Neural cell (in vitro differentiated cells): ENCODE data around the gene CARMIL1. TPM values are rescaled to one million over a fixed set of nuclear protein-coding genes. Genes with fewer than 3 reads are reported as not detected.

ENCODE experiments used
- H2AFZ ChIP-seq: fragments of 200-600, 300-800 bp; sonication (generic), shearing (Covaris generic); 2 replicates; pipeline ENCODE4 v1.6.0; 2014; ENCODE audit warnings: low read depth, mild to moderate bottlenecking, antibody characterized with exemption, low read length, moderate library complexity
- H3F3A ChIP-seq: fragments of 200-600 bp; shearing (Covaris generic); 2 replicates; pipeline ENCODE4 v1.6.1; 2016; ENCODE audit warnings: mild to moderate bottlenecking, moderate library complexity, mixed read lengths, antibody characterized with exemption, low read length; ENCODE audit not compliant: insufficient read depth, poor library complexity, severe bottlenecking
- H3K27ac ChIP-seq: fragments of 200-600, 300-800 bp; sonication (generic), shearing (Covaris generic); 2 replicates; pipeline ENCODE4 v1.5.1; 2014; ENCODE audit warnings: mild to moderate bottlenecking, low read length, moderate library complexity
- H3K27me3 ChIP-seq: fragments of 300-800, 200-600 bp; sonication (generic), shearing (Covaris generic); 2 replicates; pipeline ENCODE4 v1.6.0; 2014; ENCODE audit warnings: mild to moderate bottlenecking, low read depth, low read length, moderate library complexity; ENCODE audit not compliant: insufficient read depth
- H3K36me3 ChIP-seq: fragments of 300-800, 200-600 bp; sonication (generic), shearing (Covaris generic); 2 replicates; pipeline ENCODE4 v1.5.1; 2014; ENCODE audit warnings: mild to moderate bottlenecking, antibody characterized with exemption, low read length, moderate library complexity; ENCODE audit not compliant: insufficient read depth
- H3K4me2 ChIP-seq: fragments of 300-800, 200-600 bp; sonication (generic), shearing (Covaris generic); 2 replicates; pipeline ENCODE4 v1.6.0; 2014; ENCODE audit warnings: mild to moderate bottlenecking, low read length
- H3K4me3 ChIP-seq: fragments of 300-800, 200-600 bp; sonication (generic), shearing (Covaris generic); 2 replicates; pipeline ENCODE4 v1.5.1; 2014; ENCODE audit warnings: mild to moderate bottlenecking, low read length, moderate library complexity
- H3K79me2 ChIP-seq: fragments of 200-600 bp; shearing (Covaris generic); replicated peaks from 2 replicates; pipeline ENCODE4 v1.6.0; 2014; ENCODE audit warnings: mild to moderate bottlenecking, low read length, moderate library complexity; ENCODE audit not compliant: insufficient read depth
- H3K9ac ChIP-seq: fragments of 300-800, 200-600 bp; sonication (generic), shearing (Covaris generic); 2 replicates; pipeline ENCODE4 v1.6.1; 2016; ENCODE audit warnings: mild to moderate bottlenecking, low read length, mixed read lengths
- H3K9me2 ChIP-seq: fragments of 200-600 bp; shearing (Covaris generic); 2 replicates; pipeline ENCODE4 v1.6.1; 2016; ENCODE audit warnings: mild to moderate bottlenecking, low read length, mixed read lengths; ENCODE audit not compliant: insufficient read depth
- H3K9me3 ChIP-seq: fragments of 200-600, 300-800 bp; sonication (generic), shearing (Covaris generic); 2 replicates; pipeline ENCODE4 v1.6.1; 2016; ENCODE audit warnings: mild to moderate bottlenecking, mixed run types, low read length, moderate library complexity, mixed read lengths
- H4K20me1 ChIP-seq: fragments of 200-600 bp; shearing (Covaris generic); 2 replicates; pipeline ENCODE4 v1.6.1; 2016; ENCODE audit warnings: mild to moderate bottlenecking, mixed run types; ENCODE audit not compliant: insufficient read depth
- EP300 ChIP-seq: fragments of 450-650 bp; conservative IDR thresholded peaks from 2 replicates; pipeline ENCODE4 v1.6.1; 2014; ENCODE audit warnings: antibody characterized with exemption, mild to moderate bottlenecking, moderate library complexity; ENCODE audit not compliant: poor library complexity, severe bottlenecking
- EZH2 ChIP-seq: fragments of 200-600, 300-800 bp; shearing (Covaris generic), sonication (generic); IDR thresholded peaks from 2 replicates; pipeline ENCODE4 v1.6.1; 2014; ENCODE audit warnings: antibody characterized with exemption, low read length, borderline replicate concordance, mild to moderate bottlenecking; ENCODE audit not compliant: insufficient read depth, poor library complexity, severe bottlenecking
- MXI1 ChIP-seq: fragments of 450-650 bp; conservative IDR thresholded peaks from 2 replicates; pipeline ENCODE4 v1.6.1; 2014; ENCODE audit warnings: antibody characterized with exemption, mild to moderate bottlenecking; ENCODE audit not compliant: poor library complexity, severe bottlenecking
- POLR2AphosphoS5 ChIP-seq: IDR thresholded peaks from 2 replicates; pipeline ENCODE4 v1.6.1; 2012
- RAD21 ChIP-seq: fragments of 450-650 bp; conservative IDR thresholded peaks from 2 replicates; pipeline ENCODE4 v1.6.1; 2014; ENCODE audit warnings: antibody characterized with exemption, mild to moderate bottlenecking, moderate library complexity
- SMC3 ChIP-seq: fragments of 450-650 bp; conservative IDR thresholded peaks from 2 replicates; pipeline ENCODE4 v1.6.1; 2014; ENCODE audit warnings: antibody characterized with exemption, mild to moderate bottlenecking, moderate library complexity; ENCODE audit not compliant: poor library complexity
- TAF1 ChIP-seq: IDR thresholded peaks from 2 replicates; pipeline ENCODE4 v1.6.1; 2012; ENCODE audit warnings: low read depth
- polyA plus RNA-seq: library from polyadenylated mRNA; depleted of rRNA; stranded (reverse); fragments of >200 nt; gene quantifications from 2 replicates; pipeline ENCODE4 v1.2.3, GENCODE V29; 2014
- TF ChIP-seq, protein P1 (sequence below): IDR thresholded peaks from 2 replicates; pipeline ENCODE4 v1.6.1; 2012; ENCODE audit warnings: borderline replicate concordance
- TF ChIP-seq, protein P2 (sequence below): fragments of 450-650 bp; IDR thresholded peaks from 2 replicates; pipeline ENCODE4 v1.5.1; 2014; ENCODE audit warnings: antibody characterized with exemption, mild to moderate bottlenecking, moderate library complexity; ENCODE audit not compliant: poor library complexity, severe bottlenecking

The CARMIL1 gene
- polyA plus RNA-seq, 1 donor from 2014 or later: 5.3 TPM

- Histone ChIP-seq H3F3A (no peaks in the 10 kb centered on the region), H4K20me1 (no peaks in the 10 kb centered on the region), H3K9me3 (no peaks in the 10 kb centered on the region), H3K27me3 (no peaks in the 10 kb centered on the region), H3K79me2 (no peaks in the 10 kb centered on the region), H2AFZ (no peak overlapping the region), H3K36me3 (no peaks in the 10 kb centered on the region), H3K4me2 (no peak overlapping the region), H3K9me2 (no peaks in the 10 kb centered on the region), H3K27ac (no peak overlapping the region), H3K9ac (no peak overlapping the region), H3K4me3 (no peak overlapping the region)
- TF ChIP-seq EZH2: no peak
- TF ChIP-seq, protein P1, sequence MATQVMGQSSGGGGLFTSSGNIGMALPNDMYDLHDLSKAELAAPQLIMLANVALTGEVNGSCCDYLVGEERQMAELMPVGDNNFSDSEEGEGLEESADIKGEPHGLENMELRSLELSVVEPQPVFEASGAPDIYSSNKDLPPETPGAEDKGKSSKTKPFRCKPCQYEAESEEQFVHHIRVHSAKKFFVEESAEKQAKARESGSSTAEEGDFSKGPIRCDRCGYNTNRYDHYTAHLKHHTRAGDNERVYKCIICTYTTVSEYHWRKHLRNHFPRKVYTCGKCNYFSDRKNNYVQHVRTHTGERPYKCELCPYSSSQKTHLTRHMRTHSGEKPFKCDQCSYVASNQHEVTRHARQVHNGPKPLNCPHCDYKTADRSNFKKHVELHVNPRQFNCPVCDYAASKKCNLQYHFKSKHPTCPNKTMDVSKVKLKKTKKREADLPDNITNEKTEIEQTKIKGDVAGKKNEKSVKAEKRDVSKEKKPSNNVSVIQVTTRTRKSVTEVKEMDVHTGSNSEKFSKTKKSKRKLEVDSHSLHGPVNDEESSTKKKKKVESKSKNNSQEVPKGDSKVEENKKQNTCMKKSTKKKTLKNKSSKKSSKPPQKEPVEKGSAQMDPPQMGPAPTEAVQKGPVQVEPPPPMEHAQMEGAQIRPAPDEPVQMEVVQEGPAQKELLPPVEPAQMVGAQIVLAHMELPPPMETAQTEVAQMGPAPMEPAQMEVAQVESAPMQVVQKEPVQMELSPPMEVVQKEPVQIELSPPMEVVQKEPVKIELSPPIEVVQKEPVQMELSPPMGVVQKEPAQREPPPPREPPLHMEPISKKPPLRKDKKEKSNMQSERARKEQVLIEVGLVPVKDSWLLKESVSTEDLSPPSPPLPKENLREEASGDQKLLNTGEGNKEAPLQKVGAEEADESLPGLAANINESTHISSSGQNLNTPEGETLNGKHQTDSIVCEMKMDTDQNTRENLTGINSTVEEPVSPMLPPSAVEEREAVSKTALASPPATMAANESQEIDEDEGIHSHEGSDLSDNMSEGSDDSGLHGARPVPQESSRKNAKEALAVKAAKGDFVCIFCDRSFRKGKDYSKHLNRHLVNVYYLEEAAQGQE: no peak
- TF ChIP-seq MXI1: no peak
- no peak for TF ChIP-seq RAD21
- no peak for TF ChIP-seq SMC3
- no peak for TF ChIP-seq POLR2AphosphoS5
- no peak for TF ChIP-seq EP300
- no peak for TF ChIP-seq TAF1
- TF ChIP-seq, protein P2, sequence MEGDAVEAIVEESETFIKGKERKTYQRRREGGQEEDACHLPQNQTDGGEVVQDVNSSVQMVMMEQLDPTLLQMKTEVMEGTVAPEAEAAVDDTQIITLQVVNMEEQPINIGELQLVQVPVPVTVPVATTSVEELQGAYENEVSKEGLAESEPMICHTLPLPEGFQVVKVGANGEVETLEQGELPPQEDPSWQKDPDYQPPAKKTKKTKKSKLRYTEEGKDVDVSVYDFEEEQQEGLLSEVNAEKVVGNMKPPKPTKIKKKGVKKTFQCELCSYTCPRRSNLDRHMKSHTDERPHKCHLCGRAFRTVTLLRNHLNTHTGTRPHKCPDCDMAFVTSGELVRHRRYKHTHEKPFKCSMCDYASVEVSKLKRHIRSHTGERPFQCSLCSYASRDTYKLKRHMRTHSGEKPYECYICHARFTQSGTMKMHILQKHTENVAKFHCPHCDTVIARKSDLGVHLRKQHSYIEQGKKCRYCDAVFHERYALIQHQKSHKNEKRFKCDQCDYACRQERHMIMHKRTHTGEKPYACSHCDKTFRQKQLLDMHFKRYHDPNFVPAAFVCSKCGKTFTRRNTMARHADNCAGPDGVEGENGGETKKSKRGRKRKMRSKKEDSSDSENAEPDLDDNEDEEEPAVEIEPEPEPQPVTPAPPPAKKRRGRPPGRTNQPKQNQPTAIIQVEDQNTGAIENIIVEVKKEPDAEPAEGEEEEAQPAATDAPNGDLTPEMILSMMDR: no peak
These were observed 89.9 kb downstream of the CARMIL1 start for GRCh38 chr6:25369036-25369432.

DNA sequence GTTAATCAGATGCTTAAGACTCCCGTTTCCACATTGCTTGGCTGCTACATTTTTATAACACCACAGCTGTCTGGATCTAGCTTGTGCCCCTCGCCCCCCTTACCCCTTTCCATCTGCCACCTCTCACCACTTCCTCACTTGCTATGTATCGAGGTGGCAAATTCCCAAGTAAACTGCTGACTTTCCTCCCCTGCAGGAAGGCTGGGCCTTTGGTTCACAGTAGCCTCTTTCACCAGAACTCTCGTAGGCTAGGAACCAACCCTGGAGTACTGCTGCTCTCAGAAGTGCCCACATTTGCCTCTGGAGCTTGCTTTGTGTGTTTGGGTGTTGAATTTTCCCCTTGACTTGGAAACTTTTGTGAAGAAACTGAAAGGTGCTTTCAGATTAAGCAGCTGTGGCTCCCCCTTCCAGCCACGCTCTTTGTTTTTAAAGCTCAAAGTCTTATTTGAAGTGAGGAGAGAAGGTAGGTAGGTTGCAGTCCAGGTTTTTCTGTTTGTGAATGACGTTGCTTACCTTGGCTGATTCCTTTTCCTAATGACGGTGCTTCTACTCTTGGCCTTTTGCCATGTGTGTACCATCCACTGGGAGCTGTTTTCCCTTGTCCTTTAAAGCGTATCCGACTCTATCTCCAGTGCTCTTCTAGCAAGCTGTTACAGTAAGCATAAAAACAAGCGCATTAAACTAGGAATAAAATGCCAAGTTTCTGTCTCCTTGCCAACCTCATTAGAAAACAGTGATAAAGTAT lies 90.4 kb downstream of the CARMIL1 start:
- Histone ChIP-seq H3K79me2 (no peaks in the 10 kb centered on the region), H2AFZ (no peak overlapping the region), H3K9me2 (no peaks in the 10 kb centered on the region), H3K27ac (no peak overlapping the region), H3K9ac (no peak overlapping the region), H3F3A (no peaks in the 10 kb centered on the region), H4K20me1 (no peaks in the 10 kb centered on the region), H3K9me3 (no peaks in the 10 kb centered on the region), H3K4me3 (no peak overlapping the region), H3K4me2 (no peak overlapping the region), H3K27me3 (no peaks in the 10 kb centered on the region), H3K36me3 (no peaks in the 10 kb centered on the region)
- TF ChIP-seq SMC3: no peak
- TF ChIP-seq POLR2AphosphoS5: no peak
- no peak for TF ChIP-seq EP300
- TF ChIP-seq, protein P1: no peak
- TF ChIP-seq EZH2: no peak
- TF ChIP-seq, protein P2: no peak
- no peak for TF ChIP-seq MXI1
- no peak for TF ChIP-seq TAF1
- no peak for TF ChIP-seq RAD21
